Activated T-helper 2 cell treated with anti-CD3 and anti-CD28 coated beads, Interferon-gamma antibody, Interleukin-2, Interleukin-4, amounts not matched to agents 10 μg/mL and 5 μg/mL and 100 μg/mL, durations not matched to agents 14 hours and 24 hours and 36 hours (primary cell): ENCODE measurements around the gene FBXL13. TPM values are rescaled to one million over a fixed set of nuclear protein-coding genes. Genes with fewer than 3 reads are reported as not detected.
"Not testable (repeated sequence)": the region's sequence is repeated elsewhere in the genome, so short reads cannot be mapped to it uniquely, and the experiment has no call there.

Source experiments
- DNase-seq: peaks from one replicate; pipeline ENCODE4 v3.0.0; 2021; ENCODE audit warnings: low spot score
- H3K27ac Mint-ChIP-seq: one replicate; pipeline ENCODE4 v1.8.0; 2021; ENCODE audit warnings: mixed read lengths
- H3K27me3 Mint-ChIP-seq: one replicate; pipeline ENCODE4 v1.8.0; 2021; ENCODE audit warnings: low read depth, mixed read lengths
- H3K36me3 Mint-ChIP-seq: one replicate; pipeline ENCODE4 v1.8.0; 2021; ENCODE audit warnings: low read depth, mixed read lengths
- H3K4me1 Mint-ChIP-seq: one replicate; pipeline ENCODE4 v1.8.0; 2021; ENCODE audit warnings: low read depth, mixed read lengths
- H3K4me3 Mint-ChIP-seq: one replicate; pipeline ENCODE4 v1.8.0; 2021; ENCODE audit warnings: low read depth, mild to moderate bottlenecking, moderate library complexity, mixed read lengths
- H3K9me3 Mint-ChIP-seq: one replicate; pipeline ENCODE4 v1.8.0; 2021; ENCODE audit warnings: mixed read lengths
- intact Hi-C: fragments of 100-400 bp; cut with micrococcal nuclease; formaldehyde crosslinking; loops from one replicate; pipeline ENCODE4 v1.15.1; 2023
- total RNA-seq: library from RNA; stranded (reverse); gene quantifications from 2 replicates; pipeline ENCODE4 v1.2.3, GENCODE V29; 2022

FBXL13 gene
- total RNA-seq, 1 donor from 2014 or later, result 0.41 TPM

DNA sequence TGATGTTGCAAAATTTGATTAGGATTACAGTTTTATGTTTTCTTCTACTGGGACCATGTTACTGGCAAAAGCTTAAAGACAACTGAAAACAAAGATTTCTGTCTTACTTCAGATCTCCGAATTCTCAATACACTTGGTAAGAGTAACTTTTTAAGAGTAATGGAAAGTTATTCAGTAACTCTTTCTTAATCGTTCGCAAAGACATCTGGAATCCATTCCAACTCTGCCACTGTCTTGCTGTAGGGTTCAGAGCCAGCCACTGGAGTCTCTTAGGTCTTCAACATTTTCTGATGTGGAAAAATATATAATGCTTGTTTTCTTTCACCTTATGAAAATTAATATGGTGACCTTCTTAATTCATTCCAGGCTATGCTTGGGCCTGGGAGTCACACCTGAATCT, 295.9 kb downstream of the FBXL13 start:
- H3K4me3 Mint-ChIP-seq, H3K4me1 Mint-ChIP-seq, H3K9me3 Mint-ChIP-seq, DNase-seq, H3K27me3 Mint-ChIP-seq, intact Hi-C loops, H3K27ac Mint-ChIP-seq: not testable (repeated sequence)
- H3K36me3 Mint-ChIP-seq, result peaks cover 22% of the 10 kb centered on the region

- intact Hi-C loops, H3K27ac Mint-ChIP-seq, H3K9me3 Mint-ChIP-seq, H3K4me3 Mint-ChIP-seq, H3K27me3 Mint-ChIP-seq, H3K4me1 Mint-ChIP-seq, DNase-seq: not testable (repeated sequence)
- peaks cover 19% of the 10 kb centered on the region for H3K36me3 Mint-ChIP-seq
These were observed 298.4 kb downstream of the FBXL13 start for GRCh38 chr7:102776217-102776616.

- H3K9me3 Mint-ChIP-seq, H3K4me1 Mint-ChIP-seq, intact Hi-C loops, H3K27ac Mint-ChIP-seq, H3K27me3 Mint-ChIP-seq, DNase-seq, H3K36me3 Mint-ChIP-seq, H3K4me3 Mint-ChIP-seq: not testable (repeated sequence)
These were observed 304.1 kb downstream of the FBXL13 start for GRCh38 chr7:102770467-102770866.

DNA sequence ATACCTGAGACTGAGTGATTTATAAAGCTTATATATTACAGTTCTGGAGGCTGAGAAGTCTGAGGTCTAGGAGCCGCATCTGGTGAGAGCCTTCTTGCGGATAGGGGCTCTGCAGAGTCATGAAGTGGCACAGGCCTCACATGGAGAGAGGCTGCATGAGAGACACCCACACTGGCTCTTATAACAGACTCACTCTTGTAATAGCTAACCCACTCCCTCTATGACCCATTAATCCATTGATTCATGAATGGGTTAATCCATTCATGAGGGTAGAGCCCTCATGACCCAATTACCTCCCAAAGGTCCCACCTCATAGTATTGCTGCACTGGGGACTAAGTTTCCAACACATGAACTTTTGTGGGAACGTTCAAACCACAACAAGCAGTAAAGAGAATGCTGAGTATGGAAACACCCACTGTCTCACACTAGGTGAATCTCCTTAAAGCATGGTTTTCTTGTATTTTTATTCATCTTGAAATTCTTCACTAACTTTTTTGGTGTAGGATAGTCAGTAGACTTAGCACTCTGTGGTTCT, 304.9 kb downstream of the FBXL13 start:
- H3K36me3 Mint-ChIP-seq, H3K4me3 Mint-ChIP-seq, H3K27me3 Mint-ChIP-seq, H3K9me3 Mint-ChIP-seq, H3K4me1 Mint-ChIP-seq, intact Hi-C loops, DNase-seq, H3K27ac Mint-ChIP-seq: not testable (repeated sequence)

GRCh38 chr7:102763295-102763905, 311.2 kb downstream of the FBXL13 start:
- not testable (repeated sequence) for H3K27me3 Mint-ChIP-seq, H3K4me1 Mint-ChIP-seq, DNase-seq, H3K36me3 Mint-ChIP-seq, H3K27ac Mint-ChIP-seq, H3K4me3 Mint-ChIP-seq, H3K9me3 Mint-ChIP-seq
- intact Hi-C loops, result loop anchor here (5.0 kb wide), 1 partner anchor 299 kb away; no protein-coding TSS in a partner anchor

Other genes with a start within 250 kb of the FBXL13 start
- gene LRRC17, start 161.8 kb downstream of the FBXL13 start, total RNA-seq, result 0.18 TPM in 1 of 2 replicates, not detected in the other
- 46.9 and 49.1 TPM in 2 replicates for gene ARMC10, start 344 bp upstream of the FBXL13 start, total RNA-seq
- 9.6 and 10.7 TPM in 2 replicates for gene NAPEPLD, start 74.3 kb upstream of the FBXL13 start, total RNA-seq
- gene PMPCB, start 222.6 kb upstream of the FBXL13 start, total RNA-seq, result 69.2 and 71.5 TPM in 2 replicates